KMS-11 (cell line): ENCODE data around the gene PRCD.
"Not testable (repeated sequence)": the region's sequence is repeated elsewhere in the genome, so short reads cannot be mapped to it uniquely, and the experiment has no call there.

ENCODE experiments used
- H2AFZ ChIP-seq: fragments of 200-600 bp; sonication (generic); 2 replicates; pipeline ENCODE4 v1.6.1; 2016; ENCODE audit warnings: antibody characterized with exemption, mixed run types, low read depth
- H3K27ac ChIP-seq: fragments of 200-600 bp; sonication (generic); 2 replicates; pipeline ENCODE4 v1.6.1; 2016; ENCODE audit warnings: mild to moderate bottlenecking, mixed run types
- H3K27me3 ChIP-seq: fragments of 200-600 bp; sonication (generic); 2 replicates; pipeline ENCODE4 v1.6.1; 2017; ENCODE audit warnings: mild to moderate bottlenecking, low read depth, mixed run types, moderate library complexity; ENCODE audit not compliant: insufficient read depth
- H3K36me3 ChIP-seq: fragments of 200-600 bp; sonication (generic); 2 replicates; pipeline ENCODE4 v1.6.1; 2017; ENCODE audit warnings: mild to moderate bottlenecking, mixed run types; ENCODE audit not compliant: insufficient read depth
- H3K4me1 ChIP-seq: fragments of 200-600 bp; sonication (generic); 2 replicates; pipeline ENCODE4 v1.6.1; 2016; ENCODE audit warnings: mild to moderate bottlenecking, low read depth, mixed run types; ENCODE audit not compliant: poor library complexity, severe bottlenecking
- H3K4me2 ChIP-seq: fragments of 200-600 bp; sonication (generic); 2 replicates; pipeline ENCODE4 v1.7.0; 2016; ENCODE audit warnings: mild to moderate bottlenecking, mixed run types
- H3K4me3 ChIP-seq: fragments of 200-600 bp; sonication (generic); IDR thresholded peaks from 2 replicates; pipeline ENCODE4 v1.6.1; 2017; ENCODE audit warnings: low read depth, low read length, mixed read lengths; ENCODE audit not compliant: insufficient read depth
- H3K79me2 ChIP-seq: fragments of 200-600 bp; sonication (generic); 2 replicates; pipeline ENCODE4 v1.6.1; 2016; ENCODE audit warnings: low read depth, mixed run types; ENCODE audit not compliant: insufficient read depth
- H3K9ac ChIP-seq: fragments of 200-600 bp; sonication (generic); 2 replicates; pipeline ENCODE4 v1.6.1; 2016; ENCODE audit warnings: mild to moderate bottlenecking, mixed run types
- H4K20me1 ChIP-seq: fragments of 200-600 bp; sonication (generic); 2 replicates; pipeline ENCODE4 v1.6.1; 2016; ENCODE audit warnings: mild to moderate bottlenecking, mixed run types; ENCODE audit not compliant: insufficient read depth
- CTCF ChIP-seq: fragments of 200-600 bp; sonication (generic); conservative IDR thresholded peaks from 2 replicates; pipeline ENCODE4 v1.6.1; 2017; ENCODE audit warnings: low read depth, mild to moderate bottlenecking, antibody characterized with exemption, low read length, moderate library complexity, mixed read lengths

Gene PRCD

GRCh38 chr17:76530811-76531485 lies 8.9 kb upstream of the PRCD start:
- no peak overlapping the region for H2AFZ ChIP-seq
- H3K79me2 ChIP-seq: no peaks in the 10 kb centered on the region
- no peak overlapping the region for H3K9ac ChIP-seq
- no peak for TF ChIP-seq CTCF
- no peaks in the 10 kb centered on the region for H4K20me1 ChIP-seq
- no peak overlapping the region for H3K4me3 ChIP-seq
- H3K4me2 ChIP-seq: no peak overlapping the region
- no peaks in the 10 kb centered on the region for H3K4me1 ChIP-seq
- no peak overlapping the region for H3K27ac ChIP-seq
- peaks cover 28% of the 10 kb centered on the region; the same call in 1 of the 2 replicates for H3K27me3 ChIP-seq
- H3K36me3 ChIP-seq: no peaks in the 10 kb centered on the region

- Histone ChIP-seq H3K79me2 (no peaks in the 10 kb centered on the region), H3K4me1 (no peaks in the 10 kb centered on the region), H3K9ac (no peak overlapping the region), H3K27me3 (peaks cover 34% of the 10 kb centered on the region; the same call in 1 of the 2 replicates), H3K4me2 (no peak overlapping the region), H2AFZ (no peak overlapping the region), H4K20me1 (no peaks in the 10 kb centered on the region), H3K36me3 (no peaks in the 10 kb centered on the region), H3K4me3 (no peak overlapping the region), H3K27ac (no peak overlapping the region)
- no peak for TF ChIP-seq CTCF
Observed at GRCh38 chr17:76531486-76532038, 8.3 kb upstream of the PRCD start.

GRCh38 chr17:76532072-76532651 lies 7.7 kb upstream of the PRCD start:
- Histone ChIP-seq H3K4me1 (no peaks in the 10 kb centered on the region), H4K20me1 (no peaks in the 10 kb centered on the region), H3K4me2 (no peak overlapping the region), H3K27me3 (peaks cover 34% of the 10 kb centered on the region; the same call in 1 of the 2 replicates), H3K36me3 (no peaks in the 10 kb centered on the region), H3K9ac (no peak overlapping the region), H3K79me2 (no peaks in the 10 kb centered on the region), H2AFZ (no peak overlapping the region), H3K27ac (no peak overlapping the region), H3K4me3 (no peak overlapping the region)
- TF ChIP-seq CTCF: no peak

GRCh38 chr17:76533640-76534359 lies 6.0 kb upstream of the PRCD start:
- peaks cover 23% of the 10 kb centered on the region; the same call in 1 of the 2 replicates for H3K27me3 ChIP-seq
- not testable (repeated sequence) for H3K4me3 ChIP-seq, H3K27ac ChIP-seq, H3K79me2 ChIP-seq, H3K4me2 ChIP-seq, H3K9ac ChIP-seq, H3K36me3 ChIP-seq, H3K4me1 ChIP-seq, H2AFZ ChIP-seq, H4K20me1 ChIP-seq
